Uterus (tissue), 2 donors: ENCODE results near the gene KRTAP23-1.

Source experiments
- POLR2A ChIP-seq, 2 donors: fragments of 450-650 bp; IDR thresholded peaks; one replicate each; pipeline ENCODE4 v1.6.1; 2016; ENCODE audit warnings: antibody characterized with exemption in 2 of 2, mild to moderate bottlenecking in 1 of 2, moderate library complexity in 1 of 2
- TF ChIP-seq, protein P1 (sequence below), 4 experiments: fragments of 200-600 bp in 2 of 4; fragments of 450-650 bp in 2 of 4; sonication (generic) in 2 of 4; IDR thresholded peaks; one replicate each; pipeline ENCODE4 v1.5.1; 2016 to 2019; ENCODE audit warnings: antibody characterized with exemption in 4 of 4, mild to moderate bottlenecking in 2 of 4, moderate library complexity in 1 of 4

GRCh38 chr21:30391492-30392025 lies 43.2 kb upstream of the KRTAP23-1 start:
- no peak for TF ChIP-seq POLR2A (IDR thresholded peaks at IDR 0.05)
- TF ChIP-seq, protein P1, sequence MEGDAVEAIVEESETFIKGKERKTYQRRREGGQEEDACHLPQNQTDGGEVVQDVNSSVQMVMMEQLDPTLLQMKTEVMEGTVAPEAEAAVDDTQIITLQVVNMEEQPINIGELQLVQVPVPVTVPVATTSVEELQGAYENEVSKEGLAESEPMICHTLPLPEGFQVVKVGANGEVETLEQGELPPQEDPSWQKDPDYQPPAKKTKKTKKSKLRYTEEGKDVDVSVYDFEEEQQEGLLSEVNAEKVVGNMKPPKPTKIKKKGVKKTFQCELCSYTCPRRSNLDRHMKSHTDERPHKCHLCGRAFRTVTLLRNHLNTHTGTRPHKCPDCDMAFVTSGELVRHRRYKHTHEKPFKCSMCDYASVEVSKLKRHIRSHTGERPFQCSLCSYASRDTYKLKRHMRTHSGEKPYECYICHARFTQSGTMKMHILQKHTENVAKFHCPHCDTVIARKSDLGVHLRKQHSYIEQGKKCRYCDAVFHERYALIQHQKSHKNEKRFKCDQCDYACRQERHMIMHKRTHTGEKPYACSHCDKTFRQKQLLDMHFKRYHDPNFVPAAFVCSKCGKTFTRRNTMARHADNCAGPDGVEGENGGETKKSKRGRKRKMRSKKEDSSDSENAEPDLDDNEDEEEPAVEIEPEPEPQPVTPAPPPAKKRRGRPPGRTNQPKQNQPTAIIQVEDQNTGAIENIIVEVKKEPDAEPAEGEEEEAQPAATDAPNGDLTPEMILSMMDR (IDR thresholded peaks at IDR 0.05), result no peak
